Superior temporal gyrus (tissue), 1 donor: Measurements from ENCODE around the gene NAPG.
A peak's percentile ranks its signal among the peaks of the same experiment; 100 is the strongest.
"Not testable (repeated sequence)": the region's sequence is repeated elsewhere in the genome, so short reads cannot be mapped to it uniquely, and the experiment has no call there.

ENCODE experiments used
- DNase-seq: peaks from one replicate; pipeline ENCODE4 v3.0.0-alpha.2; 2016; ENCODE audit errors: extremely low spot score

NAPG gene

DNA sequence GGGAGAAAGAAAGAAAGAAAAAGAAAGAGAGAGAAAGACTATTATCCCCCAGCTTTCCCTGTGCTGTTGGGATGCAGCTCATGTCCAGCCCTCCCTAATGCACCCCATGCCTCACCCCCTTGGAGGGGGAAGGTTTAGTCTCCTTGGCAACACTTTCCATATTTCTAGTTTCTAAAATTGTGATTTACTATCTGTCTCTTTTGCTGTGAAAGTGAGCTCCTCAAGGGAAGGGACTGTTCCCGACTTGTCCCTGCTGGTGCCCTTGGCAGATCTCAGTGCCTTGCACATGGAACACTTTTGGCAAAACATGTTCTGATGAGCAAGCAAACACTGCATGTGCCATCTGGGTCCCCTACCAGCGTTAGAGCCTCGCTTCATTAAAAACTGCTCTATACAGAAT is 11.7 kb upstream of the NAPG start:
- peak; percentile 63 for DNase-seq

DNA sequence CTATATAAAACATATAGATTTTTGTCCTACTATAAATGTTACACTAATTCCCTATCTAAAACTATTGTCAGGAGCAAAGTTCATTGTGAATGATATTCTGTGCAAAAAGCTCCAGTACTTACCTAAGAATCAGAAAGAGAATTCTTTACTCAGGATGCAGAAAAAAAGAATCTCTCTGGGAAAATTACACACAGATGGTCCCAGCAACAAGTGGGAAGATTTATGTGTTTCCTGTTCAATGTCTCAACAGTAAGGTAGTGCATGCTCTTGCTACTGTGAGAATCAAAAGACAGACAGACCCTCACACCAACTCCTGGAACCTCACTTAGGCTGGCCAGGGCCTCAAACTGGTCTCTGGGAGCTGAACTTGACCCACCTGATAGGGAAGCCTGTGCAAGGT is 11.2 kb upstream of the NAPG start:
- no peak for DNase-seq

DNA sequence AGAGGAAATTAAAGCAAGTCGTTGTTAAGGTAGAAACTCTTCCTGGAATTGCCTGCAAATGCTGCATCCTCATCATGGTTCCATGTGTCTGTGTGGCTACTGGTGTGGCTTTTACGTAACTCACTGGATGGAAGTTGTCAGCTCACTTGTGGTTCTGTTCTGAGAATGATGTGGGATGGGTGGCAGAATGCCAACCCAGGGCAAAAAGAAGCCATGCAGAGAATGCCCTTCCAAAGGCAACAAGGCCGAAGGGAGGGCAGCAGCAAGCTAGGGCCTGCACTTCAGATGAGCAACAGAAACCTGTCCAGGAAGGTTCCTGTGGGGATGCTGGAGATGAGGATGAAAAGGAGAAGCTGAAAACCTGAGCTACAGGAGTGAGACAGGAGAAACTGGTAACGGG is 10.4 kb upstream of the NAPG start:
- DNase-seq, result no peak

DNA sequence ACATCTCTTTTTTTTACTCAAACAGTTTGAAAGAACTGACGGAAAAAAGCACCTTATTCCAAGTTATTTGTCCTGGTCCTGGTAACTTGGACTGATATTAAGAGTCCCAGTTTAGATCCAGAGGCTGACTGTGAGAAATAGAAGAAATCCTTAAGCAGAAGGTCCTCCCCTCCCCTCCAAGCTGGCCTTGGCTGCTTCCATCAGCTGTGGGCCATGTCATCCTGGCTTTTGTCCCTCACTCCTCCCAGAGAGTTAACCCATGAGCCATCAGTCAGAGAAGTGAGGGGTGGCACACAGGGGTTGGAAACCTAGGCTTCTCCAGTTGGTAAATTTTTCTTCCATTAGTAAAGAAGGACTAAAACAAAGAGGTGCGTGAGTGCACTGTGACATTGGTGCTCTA is 9.7 kb upstream of the NAPG start:
- DNase-seq, result no peak

DNA sequence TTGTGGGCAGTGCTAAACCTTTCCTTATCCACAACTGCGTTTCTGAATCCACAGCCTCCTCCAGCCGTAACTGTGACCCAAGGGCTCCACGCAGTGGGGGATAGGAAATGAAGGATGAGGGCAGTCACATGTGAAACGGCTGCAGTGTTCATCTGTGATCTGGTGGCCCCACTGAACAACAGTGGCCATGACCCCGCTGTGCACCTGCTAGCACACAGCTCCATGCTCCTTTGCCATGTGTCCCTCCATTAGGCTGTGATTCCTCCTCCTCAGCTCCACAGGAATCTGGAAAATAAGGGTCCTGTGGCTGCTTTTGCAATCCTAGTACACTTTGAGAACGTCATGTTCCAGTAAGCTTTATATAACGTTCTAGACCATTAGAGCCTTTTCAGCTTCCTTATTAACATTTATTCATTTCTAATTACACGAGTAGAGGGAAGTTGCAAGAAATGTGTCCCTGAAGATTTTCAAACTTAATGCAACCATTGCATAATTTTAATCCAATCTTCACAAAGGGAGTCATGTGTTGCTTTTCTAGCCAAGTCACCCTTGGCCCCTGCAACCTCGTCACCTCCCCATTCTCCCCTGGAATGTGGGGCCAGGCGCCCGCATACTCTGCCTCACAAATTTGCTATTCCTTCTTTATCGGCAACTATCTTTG is 7.1 kb upstream of the NAPG start:
- DNase-seq, result peak; percentile 93

DNA sequence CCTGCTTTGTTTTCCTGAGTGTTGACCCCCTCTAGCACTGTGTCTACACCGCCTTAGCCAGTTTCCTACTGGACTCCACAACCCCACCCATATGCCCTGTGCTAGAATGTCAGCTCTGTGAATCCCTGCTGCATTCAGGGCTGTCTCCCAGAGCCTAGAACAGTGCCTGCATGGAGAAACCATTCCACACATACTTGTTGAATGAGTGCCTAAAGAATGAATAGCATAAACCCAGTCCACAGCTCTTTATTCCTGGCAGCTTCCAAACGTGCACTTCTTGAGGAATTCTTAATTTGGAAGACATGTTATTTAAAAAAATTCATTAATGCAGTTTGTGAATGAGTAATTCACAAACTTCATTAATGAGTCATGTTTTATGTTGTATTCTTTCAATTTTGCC is 6.5 kb upstream of the NAPG start:
- no peak for DNase-seq

DNA sequence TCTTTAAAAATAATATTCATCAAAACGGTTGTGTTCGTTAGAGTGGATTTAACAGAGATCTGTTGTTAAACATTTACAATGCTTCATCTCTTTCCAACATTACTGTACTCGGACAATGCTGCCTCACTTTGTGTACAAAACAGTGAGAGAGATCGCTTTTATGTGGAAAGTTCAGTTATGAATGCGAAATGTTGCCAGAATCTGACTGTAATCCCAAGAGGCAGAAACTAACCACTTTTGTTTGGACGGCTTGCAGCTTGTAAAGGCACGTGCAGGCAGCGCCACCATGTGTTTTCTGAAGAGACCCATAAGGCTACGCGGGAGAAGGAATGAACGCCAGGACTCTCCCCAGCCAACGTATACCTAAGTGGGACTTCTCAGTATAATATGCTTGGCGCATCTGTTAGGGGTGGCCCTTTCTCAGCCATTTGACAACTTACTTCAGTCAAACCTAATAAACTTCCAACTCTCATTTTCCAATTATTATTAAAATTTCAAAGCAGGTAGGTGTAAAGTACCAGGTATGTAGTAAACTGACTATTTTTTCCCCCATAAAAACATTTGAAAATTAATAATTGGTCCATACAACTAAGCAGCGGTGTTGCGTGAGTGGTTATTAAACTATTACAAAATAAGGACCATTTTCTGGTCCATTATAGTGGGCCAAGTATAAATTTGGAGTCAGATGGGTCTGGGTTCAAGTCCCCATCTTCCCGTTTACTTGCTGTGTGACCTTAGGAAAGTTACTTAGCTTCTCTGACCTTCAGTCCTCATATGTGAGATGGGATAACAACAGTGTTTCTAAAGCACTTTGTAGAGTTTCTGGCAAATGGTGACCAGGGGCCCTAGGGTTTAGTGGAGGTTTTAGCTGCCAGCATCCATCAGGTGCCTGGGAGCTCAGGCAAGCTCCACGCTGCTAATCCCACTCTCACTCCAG is 5.6 kb upstream of the NAPG start:
- peak; percentile 94 for DNase-seq

DNA sequence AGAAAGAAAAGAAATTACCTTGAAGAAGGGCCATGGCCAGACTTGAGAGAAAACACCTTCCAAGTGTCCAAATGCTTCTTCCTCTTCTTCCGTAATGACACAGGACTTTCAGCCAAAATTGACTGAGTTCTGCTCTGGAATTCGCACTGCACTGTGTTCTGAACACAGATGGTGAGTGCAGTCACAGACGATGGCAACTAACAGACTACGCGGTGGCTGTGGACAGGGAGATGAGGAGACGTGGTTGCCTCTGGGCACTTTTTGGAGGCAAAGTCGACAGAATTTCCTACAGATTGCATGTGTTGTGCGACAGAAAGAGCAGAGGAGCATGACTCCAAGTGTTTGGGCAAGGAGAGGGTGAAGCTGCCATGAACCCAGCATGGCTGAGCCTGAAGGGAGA is 4.3 kb upstream of the NAPG start:
- no peak for DNase-seq

DNA sequence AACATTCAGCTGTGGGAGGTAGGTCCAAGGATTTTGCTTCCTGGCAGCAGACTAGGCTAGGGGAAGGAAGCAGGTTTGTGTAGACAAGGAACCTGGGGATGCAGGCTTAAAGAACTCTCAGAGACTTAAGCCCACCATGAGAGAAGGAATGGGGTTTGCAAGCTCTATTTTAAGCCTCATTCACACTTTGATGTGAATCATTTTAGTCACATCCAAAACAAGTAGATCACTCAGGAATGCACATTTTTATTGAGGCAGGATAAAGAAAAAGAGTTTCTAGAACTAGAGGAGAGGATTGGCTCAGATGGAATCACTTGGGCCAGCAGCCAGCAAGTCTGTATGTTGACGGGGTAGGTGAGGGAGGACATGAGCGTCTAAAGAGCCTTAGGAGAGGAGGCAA is 3.3 kb upstream of the NAPG start:
- no peak for DNase-seq

DNA sequence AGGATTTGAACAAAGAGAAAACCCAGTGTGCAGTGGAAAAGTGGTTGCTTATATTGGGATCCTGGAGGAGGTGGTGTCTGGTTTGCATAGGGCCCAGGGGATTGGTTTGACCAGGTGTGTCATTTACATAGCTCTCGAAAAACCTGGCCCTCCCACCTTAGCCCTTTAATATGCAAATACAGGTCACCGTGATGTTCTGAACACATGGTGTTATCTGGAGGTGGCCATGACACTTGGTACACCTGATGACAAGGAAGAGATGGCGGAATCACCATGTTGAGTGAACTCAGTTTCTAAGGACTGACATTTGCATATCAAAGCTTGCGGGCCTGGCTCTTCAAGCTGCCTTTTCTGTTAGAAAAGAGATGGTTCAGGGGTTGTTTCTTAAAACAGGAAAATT is 2.3 kb upstream of the NAPG start:
- DNase-seq, result no peak

DNA sequence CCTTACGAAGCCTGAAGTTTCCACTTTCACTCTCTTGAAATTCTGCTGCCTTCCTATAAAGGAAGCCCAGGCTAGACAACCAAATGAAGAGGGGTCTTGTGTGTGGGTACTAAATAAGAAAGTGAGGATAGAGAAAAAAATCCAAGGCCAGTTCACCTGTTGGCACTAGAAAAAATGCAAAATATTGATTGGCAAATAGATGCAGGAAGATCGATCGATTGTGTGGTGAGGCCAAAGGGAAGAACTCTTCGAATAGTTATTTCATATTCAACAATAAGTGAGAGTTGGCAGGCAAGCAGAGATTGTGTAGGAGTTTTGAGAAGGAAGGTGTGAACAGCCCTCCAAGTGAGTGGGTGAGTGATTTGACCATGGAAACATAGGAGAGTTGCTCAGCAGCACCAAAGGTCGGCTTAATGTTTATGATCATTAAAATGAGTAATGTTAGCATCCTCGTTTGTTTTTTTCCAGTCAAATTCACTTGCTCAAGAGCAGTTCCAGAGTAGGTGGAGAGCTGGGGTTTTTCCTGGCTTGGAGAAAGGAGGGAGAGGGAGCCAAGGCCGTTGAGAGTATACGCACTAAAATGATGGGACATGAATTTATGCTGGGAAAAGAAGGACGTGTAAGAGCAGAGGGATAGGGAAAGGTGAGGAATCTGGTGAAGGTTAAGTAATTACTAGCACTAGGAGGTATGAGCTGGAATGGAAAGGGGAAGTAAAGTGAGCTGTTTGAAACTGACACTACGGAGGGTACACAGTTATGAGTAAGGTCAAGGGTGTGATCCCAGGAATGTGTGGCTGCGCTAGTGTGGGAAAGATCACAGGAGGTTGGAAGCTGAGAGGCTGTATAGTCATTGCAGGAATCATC is 1.1 kb upstream of the NAPG start:
- peak; percentile 34 for DNase-seq

DNA sequence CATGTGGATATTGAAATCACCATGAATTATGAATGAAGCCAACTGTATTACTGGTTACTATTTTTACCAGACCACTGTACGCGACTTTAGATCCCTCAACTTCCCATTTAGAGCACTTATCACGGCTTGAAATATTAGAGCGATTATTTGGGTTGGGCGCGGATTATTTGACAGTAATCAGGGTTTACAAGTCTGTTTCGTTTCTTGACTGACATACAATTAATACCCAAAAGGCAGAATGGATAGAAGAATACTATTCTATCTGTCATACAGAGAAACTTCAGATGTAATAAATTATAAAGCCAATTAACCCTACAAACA is 496 bp upstream of the NAPG start:
- no peak for DNase-seq

DNA sequence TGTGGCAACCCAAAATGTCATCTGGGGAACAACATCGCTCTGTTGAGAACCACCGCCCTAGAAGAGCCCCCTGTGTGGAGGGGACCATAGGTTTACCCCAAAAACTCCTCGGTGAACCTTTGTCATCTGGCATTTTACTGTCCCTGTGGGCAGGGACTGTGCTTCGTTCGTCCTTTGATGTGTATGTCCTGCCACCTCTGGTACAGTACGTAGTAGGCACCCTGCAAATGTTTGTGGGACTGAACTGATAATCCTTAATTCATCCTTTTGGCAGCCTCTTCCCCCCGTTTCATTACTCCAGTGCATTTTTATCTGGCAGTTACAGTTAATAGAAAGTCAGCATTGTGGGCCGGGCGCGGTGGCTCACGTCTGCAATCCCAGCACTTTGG is 728 bp downstream of the NAPG start:
- DNase-seq, result peak; percentile 20

DNA sequence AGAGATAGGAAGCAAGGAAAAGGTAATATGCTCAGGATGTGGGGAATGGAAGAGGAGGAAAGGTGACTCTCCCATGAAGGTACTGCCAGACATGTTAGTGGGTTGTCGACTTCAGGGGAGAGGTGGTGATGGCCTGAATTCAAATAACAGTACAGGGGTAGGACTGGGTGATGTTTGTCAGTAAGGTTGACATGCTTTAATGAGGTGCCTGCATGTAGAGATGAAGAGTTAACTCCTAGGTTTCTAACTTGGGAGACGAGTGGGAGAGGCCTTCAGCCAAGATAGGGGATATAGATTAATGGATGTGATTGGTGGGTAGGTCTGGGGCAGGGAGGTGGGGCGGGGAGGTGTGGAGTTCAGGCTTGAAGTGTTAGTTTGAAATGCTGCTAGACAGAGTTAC is 2.6 kb downstream of the NAPG start:
- no peak for DNase-seq

DNA sequence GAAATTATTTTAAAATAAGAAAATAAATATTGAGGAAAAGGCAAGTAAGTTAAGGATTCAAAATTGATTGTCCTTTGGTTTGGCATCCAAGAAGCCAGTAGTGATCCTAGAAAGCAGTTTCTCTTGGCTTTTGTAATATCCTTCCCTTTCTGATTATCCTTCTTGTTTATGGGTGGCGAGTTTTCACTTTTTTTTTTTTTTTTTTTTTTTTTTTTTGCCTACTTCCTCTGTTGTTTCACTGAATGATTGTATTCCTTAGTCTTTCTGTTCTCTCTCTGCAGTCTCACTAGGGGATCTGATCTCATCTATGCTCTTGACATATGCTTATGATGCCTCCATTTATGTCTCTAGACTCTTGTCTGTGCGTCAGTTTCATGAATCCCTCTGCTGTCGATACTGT is 4.2 kb downstream of the NAPG start:
- no peak for DNase-seq

DNA sequence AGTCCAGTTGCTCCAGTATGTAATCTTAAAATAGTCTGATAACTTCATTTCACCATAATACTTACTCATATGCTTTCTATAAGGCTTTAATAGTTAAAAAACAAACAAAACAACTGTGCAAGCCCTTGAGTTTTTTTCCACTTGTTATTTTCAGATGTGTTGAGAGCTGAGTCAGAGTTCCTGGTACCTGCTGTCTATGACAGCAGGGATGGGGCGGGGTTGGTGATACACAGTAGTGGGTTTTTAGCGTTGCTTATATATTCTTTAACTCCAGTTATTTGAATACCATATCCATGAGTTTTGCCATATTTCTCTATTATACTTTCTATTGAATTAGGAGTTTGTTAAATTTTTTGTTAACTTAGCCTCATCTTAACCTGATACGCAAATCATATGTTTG is 5.0 kb downstream of the NAPG start:
- DNase-seq, result no peak

DNA sequence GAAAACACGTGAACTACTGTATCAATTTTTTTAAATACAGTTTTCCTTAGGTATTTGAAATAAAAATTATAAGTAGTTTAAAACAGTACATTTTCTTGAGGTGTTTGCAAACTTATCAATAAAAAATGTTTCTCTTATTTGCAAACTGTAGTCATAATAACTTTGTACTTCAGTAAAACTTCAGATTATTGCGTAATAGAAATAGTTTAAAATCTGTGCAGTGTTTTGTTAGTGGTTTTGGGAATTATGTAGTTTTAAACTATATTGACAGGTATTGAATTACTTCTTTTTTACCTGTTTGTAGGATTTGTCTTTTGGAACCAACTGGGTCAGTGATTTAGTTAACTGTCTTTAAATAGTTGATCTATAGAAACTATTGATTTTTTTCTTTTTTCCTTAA is 7.3 kb downstream of the NAPG start:
- DNase-seq, result no peak

DNA sequence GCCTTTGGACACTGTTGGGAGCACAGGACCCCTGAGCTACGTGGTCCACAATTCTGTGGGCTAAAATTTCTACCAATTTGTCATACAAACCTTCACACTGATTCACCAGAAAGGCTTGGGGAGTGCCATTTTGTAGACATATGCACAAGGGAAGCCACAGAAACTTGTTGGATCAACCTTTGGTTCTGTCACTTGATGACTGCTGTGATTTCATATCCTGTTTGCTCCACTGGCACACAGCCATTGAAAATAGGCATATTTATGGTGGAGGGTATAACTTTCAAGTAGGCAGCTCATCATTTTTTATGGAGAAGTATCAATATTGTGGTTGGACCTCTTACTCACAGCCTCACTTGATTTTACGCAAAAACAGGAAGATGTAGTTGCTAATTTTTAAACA is 10.5 kb downstream of the NAPG start:
- DNase-seq, result no peak

DNA sequence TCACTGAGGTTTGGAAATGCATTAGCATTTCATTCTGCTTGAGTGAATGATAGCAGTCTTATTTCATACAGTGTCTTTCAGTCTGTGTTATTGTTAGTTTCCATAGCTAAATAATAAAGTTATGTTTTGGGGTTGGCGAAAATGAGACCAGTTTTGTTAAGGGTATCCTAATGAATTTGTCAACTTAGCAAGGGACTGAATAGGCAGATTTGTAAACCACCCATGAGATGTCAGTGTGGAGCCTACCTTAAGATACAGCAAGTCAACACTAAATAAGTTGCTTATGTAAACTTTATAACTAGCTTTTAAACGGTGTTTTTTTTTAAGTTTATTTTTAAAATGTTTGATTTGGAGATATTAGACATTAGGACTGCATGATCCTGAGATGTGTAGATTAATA is 11.9 kb downstream of the NAPG start:
- DNase-seq, result no peak

DNA sequence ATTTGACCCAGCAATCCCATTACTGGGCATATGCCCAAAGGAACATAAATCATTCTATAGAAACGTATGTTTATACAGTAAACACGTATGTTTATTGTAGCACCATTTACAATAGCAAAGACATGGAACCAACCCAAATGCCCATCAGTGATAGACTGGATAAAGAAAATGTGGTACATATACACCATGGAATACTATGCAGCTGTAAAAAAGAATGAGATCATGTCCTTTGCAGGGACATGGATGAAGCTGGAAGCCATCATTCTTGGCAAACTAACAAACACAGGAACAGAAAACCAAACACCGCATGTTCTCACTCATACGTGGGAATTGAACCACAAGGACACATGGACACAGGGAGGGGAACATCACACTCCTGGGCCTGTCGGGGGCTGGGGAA is 13.3 kb downstream of the NAPG start:
- DNase-seq, result not testable (repeated sequence)

DNA sequence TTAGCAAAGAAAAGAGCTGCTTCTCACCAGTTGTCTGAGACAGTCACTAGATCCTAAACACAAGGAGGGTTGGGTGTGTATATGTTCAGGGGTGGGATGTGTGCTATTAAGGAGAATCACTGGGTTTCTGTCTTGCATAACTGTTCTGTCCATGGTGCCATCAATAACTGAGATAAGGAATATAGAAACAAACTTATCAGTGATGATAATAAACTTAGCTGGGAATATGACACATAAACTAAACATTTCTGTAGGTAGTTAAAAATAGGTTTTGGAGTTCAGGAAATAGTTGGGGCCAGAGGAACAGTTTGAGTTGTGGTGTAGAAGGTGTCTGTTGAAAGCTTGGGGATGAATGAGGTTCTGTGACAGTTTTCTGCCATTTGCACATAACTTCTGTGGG is 17.4 kb downstream of the NAPG start:
- no peak for DNase-seq

DNA sequence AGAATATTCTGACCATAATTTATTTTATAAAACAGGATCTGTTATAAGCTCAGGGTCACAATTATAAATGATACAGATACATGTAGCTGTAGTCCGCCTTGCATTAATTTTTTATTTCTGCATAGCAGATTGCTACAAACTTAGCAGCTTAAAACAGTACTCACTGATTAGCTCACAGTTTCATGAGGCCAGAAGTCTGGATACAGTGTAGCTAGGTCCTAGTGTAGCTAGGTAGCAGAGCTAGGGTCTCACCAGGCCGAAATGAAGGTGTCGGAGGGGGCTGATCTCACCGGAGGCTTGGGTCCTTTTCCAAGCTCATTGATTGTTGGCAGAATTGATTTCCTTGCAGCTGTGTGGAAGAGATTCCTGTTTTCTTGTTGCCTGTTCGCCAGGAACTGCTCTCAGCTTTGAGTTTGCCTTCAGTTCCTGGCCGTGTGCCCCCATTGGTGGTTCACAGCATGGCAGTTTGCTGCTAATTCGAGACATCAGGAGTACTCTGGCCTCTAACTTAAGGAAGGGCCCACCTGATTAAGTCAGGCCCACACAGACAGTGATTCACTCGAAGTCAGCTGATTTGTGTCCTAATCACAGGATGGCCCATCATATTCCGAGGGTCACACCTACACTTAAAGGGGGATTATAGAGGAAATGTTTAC is 18.4 kb downstream of the NAPG start:
- DNase-seq, result no peak
